Tibial artery (tissue), 4 donors: ENCODE data around the gene OLFML1.

Source experiments
- DNase-seq, 2 donors: peaks; one replicate each; pipeline ENCODE4 v3.0.0-alpha.2; 2019
- H3K27ac ChIP-seq, 2 donors: fragments of 200-600 bp; sonication (generic) in 1 of 2; 1 replicate in 1 of 2; 2 replicates in 1 of 2; pipeline ENCODE4 v1.5.1; 2018 to 2019; ENCODE audit warnings: mild to moderate bottlenecking in 1 of 2
- H3K27me3 ChIP-seq, 2 donors: fragments of 200-600 bp; sonication (generic) in 1 of 2; one replicate each; pipeline versions ENCODE4 v1.5.1 to v1.6.0; 2016 to 2019
- H3K36me3 ChIP-seq, 3 donors: fragments of 200-600 bp; sonication (generic) in 2 of 3; one replicate each; pipeline ENCODE4 v1.5.1; 2016 to 2019; ENCODE audit warnings: mild to moderate bottlenecking in 2 of 3
- H3K4me1 ChIP-seq, 4 donors: fragments of 200-600 bp; sonication (generic) in 2 of 4; 1 replicate in 3 of 4; 2 replicates in 1 of 4; pipeline ENCODE4 v1.5.1; 2016 to 2019
- H3K4me3 ChIP-seq, 2 donors: fragments of 200-600 bp; sonication (generic) in 1 of 2; 1 replicate in 1 of 2; 2 replicates in 1 of 2; pipeline ENCODE4 v1.5.1; 2018 to 2019; ENCODE audit warnings: mild to moderate bottlenecking in 2 of 2
- H3K9me3 ChIP-seq, 3 donors: fragments of 200-600 bp; sonication (generic) in 1 of 3; one replicate each; pipeline ENCODE4 v1.5.1; 2016 to 2019
- intact Hi-C: fragments of 100-400 bp; cut with DNase I; formaldehyde crosslinking; loops from one replicate; pipeline ENCODE4 v1.15.0; 2023; ENCODE audit warnings: low total_unique reads
- TF ChIP-seq, protein P1 (sequence below), 2 experiments: fragments of 200-600 bp in 1 of 2; fragments of 450-650 bp in 1 of 2; IDR thresholded peaks; one replicate each; pipeline ENCODE4 v1.5.1; 2017 to 2019; ENCODE audit warnings: antibody characterized with exemption in 2 of 2, mild to moderate bottlenecking in 1 of 2, moderate library complexity in 1 of 2

OLFML1 gene

DNA sequence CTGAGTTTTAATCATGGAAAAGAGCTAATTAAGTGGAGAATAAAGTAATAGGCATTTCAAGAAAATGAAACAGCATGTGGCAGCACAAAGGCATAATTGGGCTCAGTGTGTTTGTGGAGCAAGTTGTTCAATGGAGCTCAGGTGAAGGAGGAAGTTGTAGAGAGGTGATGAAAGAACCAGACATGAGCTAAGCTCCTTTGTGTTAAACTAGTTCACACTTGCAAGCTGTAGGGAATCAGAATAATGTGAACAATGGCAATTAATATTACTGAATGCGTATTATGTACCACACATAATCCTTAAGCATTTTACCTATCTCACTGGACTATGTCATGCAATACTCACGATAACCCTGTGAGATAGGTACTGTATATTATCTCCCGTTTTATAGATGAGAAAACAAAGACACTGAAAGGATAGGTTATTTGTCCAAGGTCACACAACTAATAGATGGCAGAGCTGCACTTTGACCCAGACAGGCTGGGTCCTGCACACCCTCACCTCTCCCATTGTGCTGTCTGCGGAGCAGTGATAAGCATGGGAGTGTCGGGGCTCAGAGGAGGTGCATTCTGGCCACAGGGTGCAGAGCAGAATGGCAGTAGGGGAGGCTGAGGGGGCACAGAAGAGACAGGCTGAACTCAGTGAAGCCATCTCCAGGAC lies 8.9 kb downstream of the OLFML1 start:
- no peak overlapping the region for H3K27ac ChIP-seq
- H3K9me3 ChIP-seq: no peaks in the 10 kb centered on the region
- no peak overlapping the region for H3K4me3 ChIP-seq
- H3K27me3 ChIP-seq: no peaks in the 10 kb centered on the region
- TF ChIP-seq, protein P1, sequence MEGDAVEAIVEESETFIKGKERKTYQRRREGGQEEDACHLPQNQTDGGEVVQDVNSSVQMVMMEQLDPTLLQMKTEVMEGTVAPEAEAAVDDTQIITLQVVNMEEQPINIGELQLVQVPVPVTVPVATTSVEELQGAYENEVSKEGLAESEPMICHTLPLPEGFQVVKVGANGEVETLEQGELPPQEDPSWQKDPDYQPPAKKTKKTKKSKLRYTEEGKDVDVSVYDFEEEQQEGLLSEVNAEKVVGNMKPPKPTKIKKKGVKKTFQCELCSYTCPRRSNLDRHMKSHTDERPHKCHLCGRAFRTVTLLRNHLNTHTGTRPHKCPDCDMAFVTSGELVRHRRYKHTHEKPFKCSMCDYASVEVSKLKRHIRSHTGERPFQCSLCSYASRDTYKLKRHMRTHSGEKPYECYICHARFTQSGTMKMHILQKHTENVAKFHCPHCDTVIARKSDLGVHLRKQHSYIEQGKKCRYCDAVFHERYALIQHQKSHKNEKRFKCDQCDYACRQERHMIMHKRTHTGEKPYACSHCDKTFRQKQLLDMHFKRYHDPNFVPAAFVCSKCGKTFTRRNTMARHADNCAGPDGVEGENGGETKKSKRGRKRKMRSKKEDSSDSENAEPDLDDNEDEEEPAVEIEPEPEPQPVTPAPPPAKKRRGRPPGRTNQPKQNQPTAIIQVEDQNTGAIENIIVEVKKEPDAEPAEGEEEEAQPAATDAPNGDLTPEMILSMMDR (IDR thresholded peaks at IDR 0.05): no peak
- intact Hi-C loops: no loop called here
- peaks cover 0 to 9% (median 0%) of the 10 kb centered on the region in 3 donors for H3K36me3 ChIP-seq
- no peak for DNase-seq
- H3K4me1 ChIP-seq: no peaks in the 10 kb centered on the region

DNA sequence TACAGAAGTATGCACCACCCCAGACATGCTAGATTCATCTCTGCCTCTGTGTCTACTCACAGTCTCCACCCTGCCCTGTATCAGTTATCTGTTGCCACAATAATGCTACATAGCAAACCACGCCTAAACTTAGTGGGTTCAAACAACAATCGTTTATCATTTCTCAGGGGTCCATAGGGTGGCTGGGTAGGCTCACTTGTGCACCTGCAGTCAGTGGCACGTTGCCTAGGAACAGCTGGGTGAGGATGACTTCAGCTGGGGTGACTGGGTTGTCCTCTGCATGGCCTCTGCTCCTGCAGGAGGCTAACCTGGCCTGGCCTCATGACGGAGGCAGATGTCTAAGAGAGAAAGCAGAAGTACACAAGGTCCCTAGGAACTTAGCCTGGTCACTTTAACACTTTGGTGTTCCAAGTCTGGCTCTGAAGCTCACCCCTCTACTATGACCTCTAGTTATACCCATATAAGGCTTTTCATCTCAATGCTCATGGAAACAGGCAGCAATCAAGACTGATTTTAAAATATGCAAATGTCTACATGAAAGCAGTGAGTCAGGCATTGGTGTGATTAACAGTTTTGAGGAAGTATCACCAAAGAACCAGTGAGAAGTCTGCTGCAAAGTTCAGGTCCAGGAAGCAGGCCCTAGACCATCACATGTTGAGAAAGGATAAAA lies 10.7 kb downstream of the OLFML1 start:
- intact Hi-C loops: no loop called here
- no peaks in the 10 kb centered on the region for H3K4me1 ChIP-seq
- H3K9me3 ChIP-seq: no peaks in the 10 kb centered on the region
- TF ChIP-seq, protein P1 (IDR thresholded peaks at IDR 0.05): no peak
- H3K4me3 ChIP-seq: no peak overlapping the region
- no peak for DNase-seq
- peaks cover 0 to 9% (median 0%) of the 10 kb centered on the region in 3 donors for H3K36me3 ChIP-seq
- no peaks in the 10 kb centered on the region for H3K27me3 ChIP-seq
- no peak overlapping the region for H3K27ac ChIP-seq

DNA sequence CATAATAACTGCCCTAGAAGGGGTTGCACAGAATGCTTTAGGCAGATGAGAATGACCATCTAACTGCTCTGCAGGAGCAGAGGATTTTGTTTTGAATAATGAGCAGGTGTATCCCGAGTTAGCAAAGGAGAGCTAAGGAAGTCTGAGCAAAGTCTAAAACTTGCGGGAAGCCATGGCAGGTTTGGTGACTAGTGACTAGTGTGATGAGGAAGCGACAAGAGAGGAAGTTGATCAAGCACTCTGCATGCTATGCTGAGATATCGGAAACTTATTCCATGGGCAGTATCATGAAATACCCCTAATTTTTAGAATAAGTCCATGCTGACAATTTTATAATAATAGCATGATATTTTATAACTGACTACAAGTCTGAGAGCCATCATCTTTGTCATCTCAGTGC lies 12.9 kb downstream of the OLFML1 start:
- TF ChIP-seq, protein P1 (IDR thresholded peaks at IDR 0.05): no peak

DNA sequence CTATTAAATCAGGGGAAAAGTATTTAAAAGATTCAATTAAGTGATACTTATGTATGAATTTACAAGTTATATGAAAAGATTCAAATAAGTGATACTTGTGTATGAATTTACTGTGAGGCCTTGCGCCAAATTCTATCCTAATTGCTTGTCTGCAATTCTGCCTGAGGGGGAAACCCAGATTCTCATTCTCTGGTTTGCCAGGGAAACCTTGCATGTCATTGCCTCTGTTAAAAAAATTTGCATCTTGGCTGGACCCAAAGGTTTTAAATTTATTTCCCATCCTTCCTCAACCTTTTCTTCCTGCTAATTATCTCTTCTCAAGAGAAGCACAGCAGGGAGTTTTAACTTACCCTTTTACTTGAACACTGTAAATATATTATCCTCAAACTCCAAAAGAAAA lies 13.8 kb downstream of the OLFML1 start:
- Histone ChIP-seq H3K4me1 (no peaks in the 10 kb centered on the region), H3K4me3 (no peak overlapping the region), H3K27me3 (no peaks in the 10 kb centered on the region), H3K36me3 (peaks cover 0 to 8% (median 0%) of the 10 kb centered on the region in 3 donors), H3K27ac (no peak overlapping the region), H3K9me3 (no peaks in the 10 kb centered on the region)
- DNase-seq: no peak
- TF ChIP-seq, protein P1 (IDR thresholded peaks at IDR 0.05): no peak
- intact Hi-C loops: no loop called here

More for the DNA sequence above, 12.9 kb downstream of the OLFML1 start:
- no peak for DNase-seq
- H3K4me3 ChIP-seq: no peak overlapping the region
- peaks cover 0 to 8% (median 0%) of the 10 kb centered on the region in 3 donors for H3K36me3 ChIP-seq
- H3K27ac ChIP-seq: no peak overlapping the region
- intact Hi-C loops: no loop called here
- H3K4me1 ChIP-seq: no peaks in the 10 kb centered on the region
- H3K9me3 ChIP-seq: no peaks in the 10 kb centered on the region
- H3K27me3 ChIP-seq: no peaks in the 10 kb centered on the region

DNA sequence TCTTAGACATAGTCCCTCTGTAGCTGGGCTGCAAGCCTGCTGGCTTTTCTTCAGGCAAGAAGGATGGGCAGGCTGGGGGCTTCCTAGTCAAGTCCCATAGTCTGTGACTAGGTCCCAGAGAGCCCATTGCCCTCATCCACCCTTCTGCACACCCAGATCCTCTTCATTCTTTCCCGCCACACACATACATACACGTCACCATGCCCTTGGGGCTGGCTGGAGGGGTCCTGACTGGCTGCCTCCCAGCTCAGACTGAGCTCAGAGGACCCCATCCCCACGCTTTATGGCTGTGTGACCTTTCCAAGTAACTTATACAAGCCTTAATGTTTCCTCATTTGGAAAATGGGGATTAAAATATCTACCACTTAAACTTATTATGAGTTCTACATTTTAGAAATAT lies 14.9 kb downstream of the OLFML1 start:
- Histone ChIP-seq H3K9me3 (no peaks in the 10 kb centered on the region), H3K27ac (no peak overlapping the region), H3K4me1 (no peaks in the 10 kb centered on the region), H3K36me3 (peaks cover 0 to 10% (median 0%) of the 10 kb centered on the region in 3 donors), H3K27me3 (no peaks in the 10 kb centered on the region), H3K4me3 (no peak overlapping the region)
- intact Hi-C loops: no loop called here
- TF ChIP-seq, protein P1 (IDR thresholded peaks at IDR 0.05): no peak
- no peak for DNase-seq
